ENCODE data around the gene NRIP2. TPM values are rescaled to one million over a fixed set of nuclear protein-coding genes. Genes with fewer than 3 reads are reported as not detected.

Gene NRIP2
- total and polyA plus RNA-seq, 10 of the 15 experiments (the other 5 are each of a cell fraction or from before 2014, with no cell fraction given) = 0.04 to 0.83 (median 0.42) TPM; not detected in 7

- Histone ChIP-seq H3K79me2 (ENCODE audit: control insufficient read depth, insufficient read depth, low read length) (no peaks in the 10 kb centered on the region), H3K9me3 (replicated peaks; ENCODE audit: control insufficient read depth, insufficient read depth, low read length) (no peaks in the 10 kb centered on the region), H3K4me3 (no peak overlapping the region), H3K4me1 (ENCODE audit: control insufficient read depth, insufficient read depth, low read length) (peaks cover 14% of the 10 kb centered on the region), H3K27me3 (replicated peaks in 1 of 2; ENCODE audit: control insufficient read depth in 2 of 2, insufficient read depth in 2 of 2, low read length in 1 of 2) (no peaks in the 10 kb centered on the region), H3K27ac (ENCODE audit: control insufficient read depth, insufficient read depth) (peak overlapping the region; percentile 64), H3K9ac (ENCODE audit: control insufficient read depth, insufficient read depth, low read length) (no peak overlapping the region), H3K36me3 (ENCODE audit: control insufficient read depth in 2 of 2, insufficient read depth in 2 of 2, low read length in 1 of 2) (peaks cover 24 to 28% of the 10 kb centered on the region in 2 experiments), H2AFZ (ENCODE audit: control insufficient read depth, low read depth, low read length) (no peak overlapping the region), H4K20me1 (ENCODE audit: control insufficient read depth, insufficient read depth) (no peaks in the 10 kb centered on the region), H3K4me2 (ENCODE audit: control insufficient read depth, insufficient read depth) (peak overlapping the region; percentile 30)
- peak; percentile 57 for FAIRE-seq
- in situ Hi-C loops (cut with MboI) (no loop called here), intact Hi-C loops (cut with micrococcal nuclease; ENCODE audit: unreplicated experiment) (no loop called here)
- BruUV-seq (replicated peaks) = no TSS peak
- ChIA-PET POLR2A (interaction anchor here (0.7 to 1.2 kb wide), 2 partner anchors 9 to 10 kb away, joined by 3 read pairs; partner anchors contain the start of gene FKBP4), CTCF (no interaction called here), RAD21 (ENCODE audit: unreplicated experiment) (no interaction called here), SMC1A (ENCODE audit: uncharacterized antibody, unreplicated experiment) (no interaction called here)
- DNase-seq (ENCODE audit: low read depth, low spot score) = peak; percentile 35
- peak; percentile 80 for ATAC-seq
- 32% methylated on average over 7 of the region's 7 CpGs for WGBS (ENCODE audit: insufficient coverage, insufficient replicate concordance, low lambda C conversion rate, missing lambda C conversion rate)
- TF ChIP-seq BMI1 (IDR thresholded peaks at IDR 0.05; ENCODE audit: borderline replicate concordance) (no peak), BACH1 (IDR thresholded peaks at IDR 0.05; ENCODE audit: borderline replicate concordance) (no peak), STAT3 (IDR thresholded peaks at IDR 0.05; ENCODE audit: low read depth, low read length) (no peak), RUNX3 (IDR thresholded peaks at IDR 0.05; ENCODE audit: low read length) (peak; percentile 40; the same call in 1 of the 2 replicates), HDGF (IDR thresholded peaks at IDR 0.05) (no peak), BCLAF1 (IDR thresholded peaks at IDR 0.05) (no peak), HCFC1 (IDR thresholded peaks at IDR 0.05; ENCODE audit: low read length) (no peak), SPI1 (IDR thresholded peaks at IDR 0.05; ENCODE audit: borderline replicate concordance, insufficient read depth, low read depth, low read length) (peak; percentile 39; the same call in 1 of the 2 replicates), LARP7 (IDR thresholded peaks at IDR 0.05) (no peak), ZZZ3 (IDR thresholded peaks at IDR 0.05; ENCODE audit: control insufficient read depth, insufficient read length, low read depth) (no peak), BHLHE40 (IDR thresholded peaks at IDR 0.05; ENCODE audit: borderline replicate concordance in 1 of 2, low read depth in 2 of 2, low read length in 1 of 2) (peak in 1 of 2 experiments; percentile 41; a peak in 1 of 4 replicates), MTA2 (IDR thresholded peaks at IDR 0.05; ENCODE audit: low read depth) (no peak), CREM (IDR thresholded peaks at IDR 0.05; ENCODE audit: low read depth) (no peak), NBN (IDR thresholded peaks at IDR 0.05) (no peak), NR2F1 (conservative IDR thresholded peaks at IDR 0.05) (no peak)
- TF ChIP-seq, protein P1, sequence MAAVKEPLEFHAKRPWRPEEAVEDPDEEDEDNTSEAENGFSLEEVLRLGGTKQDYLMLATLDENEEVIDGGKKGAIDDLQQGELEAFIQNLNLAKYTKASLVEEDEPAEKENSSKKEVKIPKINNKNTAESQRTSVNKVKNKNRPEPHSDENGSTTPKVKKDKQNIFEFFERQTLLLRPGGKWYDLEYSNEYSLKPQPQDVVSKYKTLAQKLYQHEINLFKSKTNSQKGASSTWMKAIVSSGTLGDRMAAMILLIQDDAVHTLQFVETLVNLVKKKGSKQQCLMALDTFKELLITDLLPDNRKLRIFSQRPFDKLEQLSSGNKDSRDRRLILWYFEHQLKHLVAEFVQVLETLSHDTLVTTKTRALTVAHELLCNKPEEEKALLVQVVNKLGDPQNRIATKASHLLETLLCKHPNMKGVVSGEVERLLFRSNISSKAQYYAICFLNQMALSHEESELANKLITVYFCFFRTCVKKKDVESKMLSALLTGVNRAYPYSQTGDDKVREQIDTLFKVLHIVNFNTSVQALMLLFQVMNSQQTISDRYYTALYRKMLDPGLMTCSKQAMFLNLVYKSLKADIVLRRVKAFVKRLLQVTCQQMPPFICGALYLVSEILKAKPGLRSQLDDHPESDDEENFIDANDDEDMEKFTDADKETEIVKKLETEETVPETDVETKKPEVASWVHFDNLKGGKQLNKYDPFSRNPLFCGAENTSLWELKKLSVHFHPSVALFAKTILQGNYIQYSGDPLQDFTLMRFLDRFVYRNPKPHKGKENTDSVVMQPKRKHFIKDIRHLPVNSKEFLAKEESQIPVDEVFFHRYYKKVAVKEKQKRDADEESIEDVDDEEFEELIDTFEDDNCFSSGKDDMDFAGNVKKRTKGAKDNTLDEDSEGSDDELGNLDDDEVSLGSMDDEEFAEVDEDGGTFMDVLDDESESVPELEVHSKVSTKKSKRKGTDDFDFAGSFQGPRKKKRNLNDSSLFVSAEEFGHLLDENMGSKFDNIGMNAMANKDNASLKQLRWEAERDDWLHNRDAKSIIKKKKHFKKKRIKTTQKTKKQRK (IDR thresholded peaks at IDR 0.05; ENCODE audit: low read depth, low read length) = no peak
These were observed 31.0 kb downstream of the NRIP2 start for GRCh38 chr12:2803635-2804392.
